Uterus (tissue), 2 donors: ENCODE measurements around the gene KLK13.

ENCODE experiments used
- POLR2A ChIP-seq, 2 donors: fragments of 450-650 bp; IDR thresholded peaks; one replicate each; pipeline ENCODE4 v1.6.1; 2016; ENCODE audit warnings: antibody characterized with exemption in 2 of 2, mild to moderate bottlenecking in 1 of 2, moderate library complexity in 1 of 2
- TF ChIP-seq, protein P1 (sequence below), 4 experiments: fragments of 200-600 bp in 2 of 4; fragments of 450-650 bp in 2 of 4; sonication (generic) in 2 of 4; IDR thresholded peaks; one replicate each; pipeline ENCODE4 v1.5.1; 2016 to 2019; ENCODE audit warnings: antibody characterized with exemption in 4 of 4, mild to moderate bottlenecking in 2 of 4, moderate library complexity in 1 of 4

- TF ChIP-seq POLR2A (IDR thresholded peaks at IDR 0.05): peak; percentile 18 to 50
- TF ChIP-seq, protein P1, sequence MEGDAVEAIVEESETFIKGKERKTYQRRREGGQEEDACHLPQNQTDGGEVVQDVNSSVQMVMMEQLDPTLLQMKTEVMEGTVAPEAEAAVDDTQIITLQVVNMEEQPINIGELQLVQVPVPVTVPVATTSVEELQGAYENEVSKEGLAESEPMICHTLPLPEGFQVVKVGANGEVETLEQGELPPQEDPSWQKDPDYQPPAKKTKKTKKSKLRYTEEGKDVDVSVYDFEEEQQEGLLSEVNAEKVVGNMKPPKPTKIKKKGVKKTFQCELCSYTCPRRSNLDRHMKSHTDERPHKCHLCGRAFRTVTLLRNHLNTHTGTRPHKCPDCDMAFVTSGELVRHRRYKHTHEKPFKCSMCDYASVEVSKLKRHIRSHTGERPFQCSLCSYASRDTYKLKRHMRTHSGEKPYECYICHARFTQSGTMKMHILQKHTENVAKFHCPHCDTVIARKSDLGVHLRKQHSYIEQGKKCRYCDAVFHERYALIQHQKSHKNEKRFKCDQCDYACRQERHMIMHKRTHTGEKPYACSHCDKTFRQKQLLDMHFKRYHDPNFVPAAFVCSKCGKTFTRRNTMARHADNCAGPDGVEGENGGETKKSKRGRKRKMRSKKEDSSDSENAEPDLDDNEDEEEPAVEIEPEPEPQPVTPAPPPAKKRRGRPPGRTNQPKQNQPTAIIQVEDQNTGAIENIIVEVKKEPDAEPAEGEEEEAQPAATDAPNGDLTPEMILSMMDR (IDR thresholded peaks at IDR 0.05): peak in 2 of 4 experiments; percentile 16 to 54
Measured at GRCh38 chr19:51108066-51108804, 43.3 kb upstream of the KLK13 start, which contains the start of gene CTU1.
